Activated T-cell treated with anti-CD3 and anti-CD28 coated beads for 1 hour (primary cell): Measurements from ENCODE around the gene KCNMA1.
A peak's percentile ranks its signal among the peaks of the same experiment; 100 is the strongest.
"Not testable (repeated sequence)": the region's sequence is repeated elsewhere in the genome, so short reads cannot be mapped to it uniquely, and the experiment has no call there.

Experiments
- DNase-seq: peaks from one replicate; pipeline ENCODE4 v3.0.0-alpha.2; 2020; ENCODE audit warnings: low read depth

The KCNMA1 gene

DNA sequence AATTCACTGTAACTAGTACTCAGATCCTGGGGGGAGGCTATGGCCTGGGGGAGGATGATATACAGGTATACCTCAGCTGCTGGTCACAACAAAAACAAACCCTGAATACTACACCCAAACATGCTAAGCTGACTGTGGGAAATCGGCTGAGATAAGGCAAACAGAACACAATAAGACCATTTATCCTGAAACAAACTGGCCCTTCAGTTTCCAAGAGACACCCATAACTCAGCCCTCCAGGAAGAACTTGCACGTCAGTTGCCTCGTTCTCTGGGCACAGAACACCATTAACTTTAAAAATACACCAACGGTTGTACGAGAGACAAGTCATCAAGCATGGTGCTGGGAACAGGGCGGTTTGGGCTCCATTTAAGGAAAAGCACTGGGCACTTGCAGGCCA, 24.1 kb upstream of the KCNMA1 start:
- no peak for DNase-seq

DNA sequence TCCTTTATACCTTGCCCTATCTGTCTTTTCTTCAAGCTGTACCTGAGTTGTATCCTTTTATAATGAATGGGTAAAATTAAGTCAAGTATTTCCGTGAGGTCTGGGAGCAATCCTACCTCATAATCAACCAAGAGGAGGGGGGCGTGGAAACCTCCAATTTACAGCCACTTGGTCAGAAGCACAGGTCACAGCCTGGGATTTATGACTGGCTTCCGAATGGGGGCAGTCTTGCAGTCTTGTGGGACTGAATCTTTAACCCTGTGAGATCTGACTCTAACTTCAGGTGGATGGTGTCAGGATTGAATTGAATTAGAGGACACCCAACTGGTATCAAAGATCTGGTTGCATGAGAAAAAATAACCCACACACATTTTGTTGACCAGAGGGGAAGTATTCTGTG, 23.5 kb upstream of the KCNMA1 start:
- DNase-seq = no peak

DNA sequence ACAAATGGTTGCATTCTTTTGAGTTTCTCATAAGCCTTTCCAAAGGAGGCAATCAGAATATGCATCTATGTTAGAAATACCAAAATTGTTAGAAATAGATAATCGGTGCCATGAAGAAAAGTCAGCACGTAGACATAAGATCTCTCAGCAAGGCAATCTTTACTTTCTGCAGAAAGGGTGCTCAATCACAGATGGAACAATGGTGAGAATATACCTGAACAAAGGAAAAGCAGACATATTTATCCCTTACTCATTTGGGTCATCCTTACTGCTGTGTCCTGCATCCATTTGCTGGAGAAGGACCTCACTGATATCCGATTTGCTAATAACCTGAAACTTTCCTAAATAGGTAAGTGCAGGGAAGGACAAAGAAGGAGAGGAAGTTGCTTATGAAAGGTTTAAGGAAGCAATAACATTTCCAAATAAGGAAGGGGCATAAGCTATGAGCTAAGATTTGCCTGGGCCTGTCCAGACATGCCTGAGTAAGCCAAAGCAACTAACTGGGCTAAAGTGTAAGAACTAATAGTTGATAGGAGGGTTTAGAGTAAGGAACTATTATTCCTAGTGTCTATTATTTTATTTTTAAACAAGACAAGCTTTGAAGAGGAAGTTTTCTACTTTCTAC, 21.6 kb upstream of the KCNMA1 start:
- not testable (repeated sequence) for DNase-seq

DNA sequence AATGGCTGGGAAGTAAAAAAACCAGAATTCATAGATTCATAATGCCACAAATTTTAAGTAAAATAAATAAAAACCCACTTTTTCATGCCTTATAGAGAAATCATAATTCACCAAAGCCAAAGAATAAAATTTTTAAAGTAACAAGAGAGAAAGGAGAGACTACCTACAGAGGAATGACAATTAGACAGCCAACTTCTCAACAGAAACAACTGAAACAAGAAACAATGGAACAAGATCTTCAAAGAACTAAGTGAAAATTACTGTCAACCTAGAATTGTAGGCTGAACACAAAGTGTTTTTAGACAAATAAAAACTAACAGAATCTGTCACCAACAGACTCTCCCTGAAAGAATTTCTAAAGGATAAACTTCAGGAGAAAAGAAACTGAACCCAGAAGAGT, 15.6 kb upstream of the KCNMA1 start:
- no peak for DNase-seq

DNA sequence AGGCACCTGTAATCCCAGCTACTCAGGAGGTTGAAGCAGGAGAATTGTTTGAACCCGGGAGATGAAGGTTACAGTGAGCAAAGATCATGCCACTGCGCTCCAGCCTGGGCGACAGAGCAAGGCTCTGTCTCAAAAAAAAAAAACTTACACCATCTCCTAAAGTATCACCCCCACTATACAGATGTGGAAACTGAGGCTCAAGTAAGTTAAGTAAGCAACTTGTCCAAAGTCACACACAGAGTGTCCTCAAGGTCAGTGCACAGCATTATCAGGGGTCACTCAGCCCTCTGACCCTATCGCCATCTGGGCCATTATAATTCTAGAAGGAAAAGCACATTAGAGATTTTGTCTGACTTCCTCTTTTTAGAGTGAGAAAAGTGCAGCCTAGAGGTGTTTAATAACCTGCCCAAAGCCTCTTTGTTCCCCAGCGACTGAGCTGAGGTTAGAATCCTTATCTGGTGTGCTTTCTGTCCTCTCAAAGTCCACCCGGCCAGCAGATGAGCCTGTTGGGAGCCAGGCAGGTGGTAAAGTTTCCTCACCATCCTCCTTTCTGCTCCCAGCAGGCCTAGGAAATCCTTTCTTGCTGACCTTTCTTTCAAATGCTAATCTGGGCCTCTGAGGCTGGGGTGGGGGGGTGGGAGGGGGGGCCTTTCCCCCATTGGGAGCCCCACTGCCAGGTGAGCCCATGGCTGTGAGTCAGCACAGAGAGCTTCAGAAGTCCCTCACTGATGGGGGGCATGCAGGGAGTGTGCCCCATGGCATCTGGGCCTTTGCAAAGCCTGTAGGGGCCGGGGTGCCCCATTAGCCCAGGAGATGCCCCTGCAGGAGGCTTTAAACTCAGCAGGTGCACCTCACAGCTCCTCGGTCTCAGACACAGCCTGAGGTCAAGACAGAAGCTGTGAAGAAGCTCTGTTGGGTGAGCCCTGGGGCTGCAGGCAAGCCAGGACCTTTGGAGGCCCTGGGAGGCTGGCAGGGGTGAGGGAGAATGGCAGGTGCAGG, 12.0 kb upstream of the KCNMA1 start:
- DNase-seq = no peak

DNA sequence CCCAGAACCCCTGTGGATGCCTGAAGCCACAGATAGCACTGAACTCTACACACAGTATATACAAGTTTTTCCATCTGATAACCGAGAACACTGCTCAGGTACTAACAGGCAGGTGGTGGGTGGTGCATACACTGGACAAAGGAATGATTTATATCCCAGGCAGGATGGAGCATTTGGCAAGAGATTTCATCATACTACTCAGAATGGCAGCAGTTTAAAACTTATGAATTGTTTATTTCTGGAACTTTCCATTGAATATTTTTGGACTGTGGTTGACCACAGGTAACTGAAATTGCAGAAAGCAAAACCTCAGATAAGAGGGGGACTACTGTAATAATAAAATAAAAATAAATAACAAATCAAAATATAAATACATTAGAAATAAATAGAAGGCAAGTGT, 10.9 kb upstream of the KCNMA1 start:
- no peak for DNase-seq

DNA sequence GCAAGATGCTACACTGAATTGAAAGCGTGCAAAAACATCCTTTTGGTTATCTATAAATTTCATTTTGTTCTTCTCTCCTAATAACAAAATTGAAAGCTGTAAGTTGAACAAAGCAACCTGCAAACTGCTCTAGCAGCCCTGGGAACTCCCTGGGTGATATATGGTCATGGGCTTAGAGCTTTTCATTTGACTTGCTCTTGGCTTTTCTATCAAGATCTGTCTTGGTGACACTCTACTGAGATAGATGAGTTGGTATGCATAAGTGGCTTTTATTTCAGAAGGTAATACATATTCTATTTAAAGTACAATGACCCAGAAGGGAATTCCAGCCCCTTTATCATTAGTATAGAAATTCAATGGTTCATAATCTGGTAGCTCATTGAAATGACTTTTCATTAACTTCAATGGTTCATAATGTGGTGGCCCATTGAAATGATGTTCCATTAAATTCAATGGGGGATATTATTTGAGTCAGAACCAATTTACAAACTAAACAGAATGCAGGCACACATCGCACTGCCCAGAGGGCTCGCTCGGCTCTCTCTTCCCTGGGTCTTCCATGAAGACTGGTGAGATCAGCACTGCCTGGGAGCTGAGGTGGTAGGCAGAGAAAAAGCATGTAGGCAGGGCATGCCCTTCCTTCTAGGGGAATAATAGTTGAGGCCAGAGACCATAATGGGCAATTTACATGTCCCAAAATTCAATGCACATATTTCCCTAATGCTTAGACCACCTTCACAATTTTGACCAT, 10.1 kb upstream of the KCNMA1 start:
- no peak for DNase-seq

DNA sequence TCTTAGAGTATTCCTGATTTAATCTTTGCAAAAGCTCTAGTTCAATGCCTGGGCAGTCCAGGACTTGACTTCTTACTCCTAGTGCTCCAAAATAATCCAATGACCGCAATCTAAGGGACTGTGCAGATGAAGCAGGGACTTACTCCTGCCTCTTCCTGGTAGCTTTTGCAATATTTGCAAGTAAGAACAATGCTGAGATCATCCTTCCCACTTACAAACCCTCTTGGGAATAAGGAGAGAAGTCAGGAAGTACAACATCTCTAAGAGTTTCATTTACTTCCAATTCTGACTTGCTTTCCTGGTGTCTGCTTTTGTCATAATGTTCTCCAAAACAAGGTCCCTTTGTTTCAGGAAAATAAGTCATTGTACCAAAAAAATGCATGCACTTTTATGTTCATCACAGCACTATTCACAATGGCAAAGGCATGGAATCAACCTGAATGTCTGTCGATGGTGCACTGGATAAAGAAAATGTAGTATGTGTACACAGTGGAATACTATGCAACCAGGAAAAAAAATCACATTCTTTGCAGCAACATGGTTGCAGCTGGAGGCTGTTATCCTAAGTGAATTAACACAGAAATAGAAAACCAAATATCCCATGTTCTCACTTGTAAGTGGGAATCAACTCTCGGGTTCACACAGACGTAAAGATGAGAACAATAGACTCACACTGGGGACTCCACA, 7.1 kb upstream of the KCNMA1 start:
- no peak for DNase-seq

DNA sequence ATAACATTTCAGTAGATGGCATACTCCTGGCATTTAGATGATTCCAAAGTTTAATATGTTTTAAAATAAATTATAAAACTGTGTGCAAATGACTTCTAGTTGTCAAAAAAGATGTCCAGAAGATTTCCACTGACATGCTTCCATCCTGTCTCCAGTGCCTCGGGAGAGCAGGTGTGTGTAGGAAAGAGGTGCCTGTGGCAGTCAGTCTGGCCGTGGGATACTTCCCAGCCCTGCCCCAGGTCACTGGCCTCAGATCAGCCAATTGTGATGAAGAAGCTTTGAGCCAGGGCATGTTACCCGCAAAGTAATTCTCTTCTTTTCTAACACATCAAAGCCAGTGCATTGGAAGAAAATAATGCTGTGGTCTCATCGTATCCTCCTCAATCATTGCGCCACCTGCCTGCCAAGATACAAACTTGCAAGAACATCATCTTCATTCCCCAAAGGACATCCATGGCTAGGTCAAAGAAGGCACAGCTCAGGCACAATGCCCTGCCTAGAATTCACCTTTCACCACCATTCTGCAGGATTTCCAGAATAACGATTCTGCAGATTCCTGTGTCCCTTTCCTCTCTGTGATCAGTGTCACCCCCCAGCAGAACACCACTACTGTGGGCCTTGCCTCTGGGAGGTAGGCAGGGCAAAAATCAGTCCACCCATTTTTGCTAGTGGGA, 6.3 kb upstream of the KCNMA1 start:
- DNase-seq = no peak

DNA sequence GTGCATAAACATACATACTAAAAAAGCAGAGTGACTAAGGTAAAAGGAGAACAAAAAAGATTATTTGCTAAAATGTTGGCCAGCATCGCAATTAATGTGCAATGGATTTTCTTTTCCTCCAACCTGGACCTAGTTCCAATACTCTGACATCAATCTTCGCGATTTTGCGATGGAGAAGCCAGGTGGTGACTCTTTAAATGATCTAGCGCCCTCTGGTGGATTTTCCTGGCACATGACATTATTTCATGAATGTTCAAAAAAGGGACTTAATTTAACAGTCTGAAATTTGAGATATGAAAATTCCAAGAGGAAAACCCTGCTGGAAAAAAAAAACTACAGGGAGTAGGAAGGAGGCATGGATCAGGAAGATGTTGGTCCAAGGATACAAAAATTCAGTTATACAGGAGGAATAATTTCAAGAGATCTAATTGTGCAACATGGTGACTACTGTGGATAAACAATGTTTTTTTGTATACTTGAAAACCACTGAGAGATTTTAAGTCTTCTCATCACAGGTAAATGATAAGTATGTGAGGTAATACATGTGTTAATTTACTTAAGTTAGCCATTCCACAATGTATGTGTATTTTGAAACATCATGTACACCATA, 4.3 kb upstream of the KCNMA1 start:
- DNase-seq = peak; percentile 34

DNA sequence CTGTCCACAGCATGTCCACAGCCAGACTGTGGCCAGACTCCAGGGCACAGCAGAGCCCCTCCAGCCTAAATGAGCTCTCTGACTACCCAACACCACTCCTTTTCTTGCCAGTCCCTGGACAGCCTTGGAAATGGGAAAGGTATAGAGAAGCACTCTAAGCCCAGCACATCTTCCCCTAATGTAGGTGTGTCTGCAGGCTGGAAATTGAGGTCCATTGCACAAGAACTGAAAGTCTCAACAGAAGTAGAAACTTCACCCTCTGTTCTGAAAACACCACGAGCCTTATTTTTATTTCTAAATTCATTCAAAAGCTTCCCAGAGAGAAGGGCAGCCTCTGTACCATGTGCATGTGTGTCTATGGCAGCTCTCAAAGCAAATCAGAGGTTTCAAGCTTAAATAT, 3.7 kb upstream of the KCNMA1 start:
- DNase-seq = no peak

DNA sequence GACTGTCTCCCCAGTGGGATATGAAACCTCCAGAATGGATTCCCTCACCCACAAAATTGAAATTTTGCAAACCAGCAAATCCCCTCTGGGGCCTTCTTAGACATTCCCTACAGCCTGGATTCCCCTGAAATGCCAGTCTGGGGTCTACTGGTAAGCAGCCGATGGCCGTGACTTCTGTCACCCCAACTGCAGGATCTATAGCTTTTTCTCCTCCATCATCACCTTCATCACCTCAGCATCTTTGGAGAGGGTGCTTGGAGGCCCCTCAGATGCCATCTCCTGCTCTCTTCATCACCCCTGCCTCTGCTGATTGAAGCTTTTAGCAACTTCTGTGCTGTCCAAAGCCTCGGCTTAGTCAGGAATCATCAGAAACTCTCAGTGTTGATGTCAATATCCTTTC, 2.6 kb upstream of the KCNMA1 start:
- no peak for DNase-seq

DNA sequence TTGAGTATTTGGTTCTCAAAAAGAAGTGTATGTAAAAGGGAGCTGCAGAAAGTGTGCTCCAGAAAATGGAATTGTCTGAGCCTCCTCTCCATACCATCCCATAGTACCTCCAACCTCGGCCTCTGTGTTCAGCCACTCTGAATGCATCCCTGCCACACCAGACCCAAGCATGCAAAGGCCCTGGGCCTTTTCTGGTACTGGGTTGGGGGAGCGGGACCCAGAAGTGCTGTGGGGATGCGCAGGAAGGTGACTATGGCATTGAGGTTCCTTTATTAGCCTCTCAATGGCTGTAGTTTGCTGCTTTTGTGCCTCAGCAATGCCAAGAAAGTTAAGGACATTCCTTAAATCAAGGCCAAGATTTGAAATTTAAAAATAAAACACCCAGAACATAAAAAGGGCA, 2.1 kb upstream of the KCNMA1 start:
- no peak for DNase-seq

DNA sequence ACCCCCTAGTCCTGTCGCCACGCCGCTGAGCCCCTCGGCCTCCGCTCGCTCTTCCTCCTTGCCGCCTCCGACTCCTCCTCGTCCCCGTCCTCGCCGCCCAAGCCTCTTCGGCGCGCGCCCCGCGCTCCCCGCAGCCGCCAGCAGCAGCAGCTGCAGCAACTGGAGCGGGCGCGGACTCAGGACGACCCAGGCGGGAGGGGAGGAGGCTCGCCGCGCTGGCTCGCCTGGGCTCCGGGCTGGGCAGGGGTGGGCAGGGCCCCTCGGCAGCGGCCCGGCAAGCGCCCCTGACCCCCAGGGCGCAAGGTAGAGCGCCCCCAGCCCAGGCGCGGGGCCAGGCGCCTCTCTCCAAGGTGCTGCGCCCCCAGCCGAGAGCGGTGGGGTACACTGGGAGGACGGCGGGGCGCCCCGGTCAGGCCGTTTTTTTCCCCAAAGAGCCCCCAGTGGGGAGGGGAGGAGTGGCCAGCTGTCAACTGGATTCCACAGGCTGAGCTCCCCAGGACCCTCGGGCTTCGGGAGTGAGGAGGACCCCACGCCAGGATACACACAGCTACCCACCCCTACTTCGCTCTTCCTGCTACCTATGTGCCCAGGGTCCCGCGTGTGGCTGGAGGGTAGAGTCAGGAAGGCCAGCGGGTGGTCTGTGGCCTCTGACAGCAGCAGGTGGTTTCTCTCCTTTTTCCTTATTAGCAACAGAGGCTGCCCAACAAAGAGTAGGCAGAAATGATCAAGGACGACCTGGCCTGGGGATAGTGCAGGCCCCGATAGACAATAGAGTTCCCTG, 903 bp upstream of the KCNMA1 start:
- no peak for DNase-seq

DNA sequence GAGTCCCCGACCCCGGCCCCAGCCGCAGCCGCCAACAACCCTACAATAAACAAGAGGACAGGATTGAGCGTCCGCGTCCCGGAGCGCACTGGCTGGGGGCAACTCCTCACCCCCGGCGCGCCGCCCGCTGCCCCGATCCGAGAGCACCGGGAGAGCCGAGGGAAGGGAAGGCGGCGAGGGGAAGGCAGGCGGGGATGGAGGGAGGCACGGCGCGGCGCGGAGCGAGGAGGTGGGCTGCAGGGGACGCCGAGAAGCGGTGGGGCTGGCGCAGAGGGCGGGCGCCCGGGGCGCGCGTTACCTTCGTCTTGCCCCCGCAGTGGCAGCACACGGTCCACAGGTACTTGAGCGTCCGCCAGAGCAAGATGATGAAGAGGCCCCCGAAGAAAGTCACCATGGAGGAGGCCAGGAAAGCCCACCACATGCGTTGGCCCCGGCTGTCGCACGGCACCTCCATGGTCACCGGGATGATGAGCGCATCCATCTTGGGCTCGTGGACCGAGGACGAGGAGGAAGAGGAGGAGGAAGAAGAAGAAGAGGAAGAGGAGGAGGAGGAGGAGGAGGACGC, 559 bp downstream of the KCNMA1 start:
- DNase-seq = no peak

DNA sequence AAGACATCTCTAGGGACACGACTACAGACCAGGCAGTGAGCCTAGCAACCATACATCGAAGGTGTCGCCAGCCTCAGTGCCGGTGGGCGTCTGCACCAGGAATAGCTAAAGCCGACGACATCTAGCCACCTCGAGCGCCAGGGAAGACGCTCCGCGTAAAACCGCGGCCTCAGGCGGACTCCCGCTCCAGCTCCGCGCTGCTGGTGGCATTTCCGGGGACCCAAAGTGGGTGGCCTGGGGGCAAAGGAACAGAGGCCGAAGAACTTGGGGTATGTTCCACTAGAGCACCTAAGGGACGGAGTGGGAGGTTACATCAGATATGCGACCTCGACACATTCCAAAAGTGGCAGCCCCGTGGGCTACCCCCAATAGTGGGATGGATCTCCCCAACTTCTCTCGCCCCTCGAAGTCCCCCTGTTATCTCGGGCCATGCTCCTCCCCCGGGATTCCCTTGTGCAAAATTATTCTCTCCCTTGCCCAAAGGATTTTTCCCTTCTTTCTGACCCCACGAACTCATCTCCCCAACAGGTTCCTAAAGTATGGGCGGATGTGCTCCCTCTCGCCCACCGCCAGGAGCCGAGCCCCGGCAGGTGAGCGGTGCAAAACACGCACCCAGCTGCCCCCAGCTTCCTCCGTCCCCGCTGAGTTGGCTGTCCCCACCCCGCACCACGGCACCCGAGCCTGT, 1.2 kb downstream of the KCNMA1 start:
- DNase-seq = no peak

DNA sequence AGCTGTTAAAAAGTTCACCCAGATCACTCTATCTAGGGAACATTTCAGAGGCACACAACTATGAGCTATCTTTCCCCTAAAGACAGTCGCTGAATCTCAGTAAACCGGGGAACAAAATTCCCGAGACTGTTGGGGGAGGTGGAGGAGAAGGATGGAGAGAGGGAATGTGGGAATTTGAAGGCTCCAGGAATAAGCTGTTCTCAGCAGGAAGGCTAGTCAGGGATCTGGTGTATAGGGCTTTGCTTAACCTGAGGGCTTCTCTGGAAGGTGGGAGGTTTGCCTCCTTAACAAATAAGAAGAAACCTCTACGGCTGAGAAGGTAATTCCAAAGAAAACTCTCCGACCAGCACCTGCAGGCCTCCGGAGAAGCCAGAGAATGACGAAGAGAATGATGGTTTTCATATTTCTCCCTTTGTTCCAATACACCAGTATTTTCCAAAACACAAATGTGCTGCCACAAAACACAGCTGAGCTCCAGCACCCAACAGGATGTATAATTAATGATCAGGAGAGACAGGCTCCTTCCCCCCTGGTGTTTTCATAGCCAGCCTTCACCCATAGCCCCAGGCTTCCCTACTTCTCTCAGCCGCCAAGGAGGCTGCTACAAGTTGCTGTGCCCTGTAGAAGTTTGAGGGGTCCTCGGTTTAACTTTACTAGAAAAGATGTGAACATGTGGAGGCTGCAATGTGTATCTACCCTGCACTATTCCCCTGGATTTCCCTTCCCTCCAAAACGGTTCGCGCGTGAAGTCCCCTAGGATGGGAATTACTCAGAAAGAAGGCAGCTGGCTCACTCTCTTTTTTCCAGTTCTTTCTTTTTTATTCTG, 2.0 kb downstream of the KCNMA1 start:
- no peak for DNase-seq

DNA sequence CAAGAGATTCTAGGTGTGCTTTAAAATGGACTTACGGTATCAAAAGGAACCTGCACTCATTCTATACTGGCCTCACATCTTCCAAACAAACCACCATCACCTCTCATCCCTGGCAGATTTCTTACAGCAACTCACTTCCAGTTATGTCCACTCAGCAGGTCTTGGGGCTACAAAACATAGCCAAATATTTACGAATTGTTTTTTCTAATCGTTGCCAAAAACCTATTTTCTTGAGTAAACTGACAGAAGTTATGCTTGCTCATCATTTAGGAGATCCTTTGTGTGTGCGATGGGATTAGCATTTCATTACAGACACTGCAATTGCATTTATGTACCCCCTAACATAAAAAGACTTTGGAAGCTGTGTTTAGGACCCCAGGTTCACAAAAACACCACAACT, 2.7 kb downstream of the KCNMA1 start:
- DNase-seq = no peak

DNA sequence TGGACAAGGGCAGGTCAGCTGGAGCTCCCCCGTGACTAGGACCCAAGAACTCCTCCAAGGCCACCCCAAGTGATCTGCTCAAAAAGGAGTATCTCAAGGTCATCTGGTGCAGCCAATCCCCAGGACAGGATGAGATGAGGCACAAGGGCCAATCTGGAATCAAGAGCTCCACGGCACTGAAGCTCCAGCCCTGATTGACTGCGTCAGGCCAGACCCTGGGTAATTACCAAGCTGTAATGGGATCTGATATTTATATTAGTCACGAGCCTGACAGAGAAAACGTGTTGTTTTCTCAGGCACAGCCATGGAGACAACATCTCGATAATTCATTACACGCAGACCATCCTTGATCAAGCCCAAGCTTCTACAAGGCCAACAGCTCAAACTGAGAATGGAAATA, 4.2 kb downstream of the KCNMA1 start:
- DNase-seq = no peak
